MV-4-11 (cell line): ENCODE measurements around the gene TSNAX.
"Not testable (repeated sequence)": the region's sequence is repeated elsewhere in the genome, so short reads cannot be mapped to it uniquely, and the experiment has no call there.

Source experiments
- DNase-seq: peaks from one replicate; lab custom pipeline; 2025; lab: John Stamatoyannopoulos, UW

The TSNAX gene, protein sequence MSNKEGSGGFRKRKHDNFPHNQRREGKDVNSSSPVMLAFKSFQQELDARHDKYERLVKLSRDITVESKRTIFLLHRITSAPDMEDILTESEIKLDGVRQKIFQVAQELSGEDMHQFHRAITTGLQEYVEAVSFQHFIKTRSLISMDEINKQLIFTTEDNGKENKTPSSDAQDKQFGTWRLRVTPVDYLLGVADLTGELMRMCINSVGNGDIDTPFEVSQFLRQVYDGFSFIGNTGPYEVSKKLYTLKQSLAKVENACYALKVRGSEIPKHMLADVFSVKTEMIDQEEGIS

DNA sequence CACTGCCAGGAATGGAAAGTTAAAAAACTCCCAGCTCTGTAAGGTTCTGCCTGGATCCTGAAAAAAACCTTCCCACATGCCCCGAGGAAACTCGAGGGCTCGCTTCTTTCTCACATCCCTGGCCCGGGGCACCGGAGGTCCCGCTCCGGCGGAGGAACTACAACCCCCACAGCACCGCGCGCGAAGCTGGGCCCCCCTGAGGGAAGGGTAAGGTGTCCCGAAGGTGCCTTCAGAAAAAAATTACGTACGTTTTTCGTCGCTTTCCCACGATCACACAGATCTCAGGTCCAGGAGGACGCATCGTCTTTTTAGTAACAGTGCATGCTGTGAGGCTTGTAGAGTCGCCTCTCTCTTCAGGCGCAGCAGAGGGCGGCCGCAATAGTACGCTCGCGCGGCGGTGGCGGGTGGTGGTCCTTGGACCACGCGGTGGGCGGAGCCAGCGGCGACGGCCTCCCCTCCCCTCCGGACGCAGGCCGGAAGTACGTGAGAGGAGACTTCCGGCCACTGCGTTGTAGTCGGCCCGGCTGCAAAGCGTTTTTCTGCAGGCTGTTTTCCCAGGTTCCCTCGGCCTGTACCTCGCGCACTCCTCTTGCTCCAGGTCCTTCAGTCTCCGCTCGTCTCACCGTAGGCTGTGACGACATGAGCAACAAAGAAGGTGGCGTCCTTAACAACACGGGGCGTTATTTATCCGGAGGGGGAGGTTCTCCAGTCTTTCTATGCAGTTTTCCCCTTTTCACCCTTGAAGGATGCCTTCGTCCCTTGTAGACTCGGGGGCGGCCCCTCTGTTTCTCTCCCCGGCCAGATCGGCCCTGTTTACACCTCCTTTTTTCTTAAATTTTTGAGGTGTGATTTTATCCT lies at the start of gene TSNAX:
Gene TSNAX, plus strand, starts transcription at position 498 of the 858 bp plus-strand sequence. Its CDS starts 142 bp downstream, at position 640.
- DNase-seq: peak; percentile 91

DNA sequence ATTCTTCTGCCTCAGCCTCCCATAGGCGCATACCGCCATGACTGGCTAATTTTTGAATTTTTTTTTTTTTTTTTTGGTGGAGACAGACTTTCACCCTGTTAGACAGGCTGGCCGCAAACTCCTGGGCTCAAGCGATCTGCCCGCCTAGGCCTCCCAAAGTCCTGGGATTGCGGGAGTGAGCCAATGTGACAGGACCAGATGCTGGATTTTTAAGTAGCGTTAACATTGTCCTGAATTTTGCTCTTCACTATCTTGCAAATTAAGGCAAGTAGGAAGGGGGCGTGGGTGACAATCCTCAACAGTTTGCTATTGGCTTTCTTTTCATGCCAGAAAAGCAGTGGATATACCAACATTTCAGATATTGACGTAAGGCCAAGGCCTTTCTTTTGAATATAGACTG lies 49.7 kb upstream of the TSNAX start:
- no peak for DNase-seq

DNA sequence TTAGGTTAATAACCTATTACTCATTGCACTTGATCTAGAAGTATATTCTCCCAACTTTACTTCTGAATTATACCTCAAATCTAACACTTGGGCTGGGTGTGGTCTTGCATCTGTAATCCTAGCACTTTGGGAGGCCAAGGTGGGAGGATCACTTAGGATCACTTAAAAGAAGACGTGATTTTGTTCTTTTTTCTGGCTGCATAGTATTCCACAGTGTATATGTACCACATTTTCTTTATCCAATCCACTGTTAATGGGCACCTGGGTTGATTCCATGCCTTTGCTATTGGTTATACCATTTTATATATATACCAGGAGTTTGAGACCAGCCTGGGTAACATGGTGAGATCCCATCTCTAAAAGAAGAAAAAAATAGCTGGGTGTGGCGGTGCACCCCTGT lies 48.5 kb upstream of the TSNAX start:
- DNase-seq: no peak

DNA sequence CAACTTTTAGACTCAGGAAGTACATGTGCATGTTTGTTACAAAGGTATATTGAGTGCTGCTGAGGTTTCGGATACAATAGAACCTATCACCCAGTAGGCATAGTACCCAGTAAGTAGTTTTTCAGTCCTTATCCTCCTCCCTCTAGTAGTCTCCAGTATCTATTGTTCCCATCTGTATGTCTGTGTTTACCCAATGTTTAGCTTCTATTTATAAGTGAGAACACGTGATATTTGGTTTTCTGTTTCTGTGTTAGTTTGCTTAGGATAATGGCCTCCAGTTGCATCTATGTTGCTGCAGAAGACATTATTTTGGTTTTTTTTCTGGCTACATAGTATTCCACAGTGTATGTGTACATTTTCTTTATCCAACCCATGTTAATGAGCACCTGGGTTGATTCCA lies 47.2 kb upstream of the TSNAX start:
- DNase-seq: no peak

DNA sequence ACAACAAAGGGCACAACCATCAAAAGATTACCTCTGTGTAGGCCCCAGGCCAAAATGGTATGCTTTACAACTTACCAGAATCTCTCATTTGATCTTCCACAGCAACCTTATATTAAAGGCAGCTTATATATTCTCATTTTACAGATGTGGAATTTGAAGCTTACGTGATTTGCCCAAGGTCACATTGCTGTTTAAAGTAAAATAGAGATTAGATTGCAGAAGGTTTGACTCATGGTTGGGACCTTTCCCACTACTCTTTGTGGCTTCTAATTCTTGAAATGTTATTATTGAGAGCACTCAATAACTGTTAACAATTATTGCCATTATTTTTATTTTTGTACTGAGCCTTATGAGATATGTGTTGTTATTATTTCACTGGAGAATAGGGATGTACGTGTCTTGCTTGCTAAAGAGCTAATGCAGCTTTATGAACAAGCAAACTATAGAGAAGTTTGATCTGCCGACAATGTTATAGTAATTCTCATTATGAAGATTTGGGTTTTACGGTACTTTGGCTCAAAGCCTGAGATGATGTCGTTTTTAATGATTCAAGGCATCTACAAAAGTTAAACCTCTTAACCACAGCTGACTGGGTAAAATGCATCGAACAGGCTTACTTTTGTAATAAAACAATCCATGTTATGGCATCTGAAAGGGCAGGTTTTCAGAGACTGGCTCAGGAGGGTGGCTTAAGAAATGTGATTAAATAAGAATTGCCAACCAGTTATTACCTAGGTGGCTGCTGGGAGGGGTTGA lies 43.3 kb upstream of the TSNAX start:
- DNase-seq: no peak

DNA sequence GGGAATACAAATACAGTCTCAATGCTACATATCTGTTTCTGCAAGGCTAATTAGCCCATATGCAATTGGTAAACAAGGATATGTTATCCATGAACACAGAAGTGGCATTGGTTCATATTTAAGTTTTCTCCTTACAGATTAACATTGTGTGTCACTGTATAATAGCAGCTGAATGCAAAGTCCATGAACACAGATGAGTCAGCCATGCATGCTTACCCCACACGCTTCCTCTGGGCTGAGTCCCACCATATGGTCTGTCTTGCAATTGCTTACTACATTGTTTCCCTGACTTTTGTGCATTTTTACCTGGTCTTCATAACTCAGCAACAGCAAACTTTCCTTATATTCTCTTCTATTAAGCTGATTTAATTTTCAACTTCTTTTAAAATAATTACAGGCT lies 41.5 kb upstream of the TSNAX start:
- DNase-seq: peak; percentile 25

DNA sequence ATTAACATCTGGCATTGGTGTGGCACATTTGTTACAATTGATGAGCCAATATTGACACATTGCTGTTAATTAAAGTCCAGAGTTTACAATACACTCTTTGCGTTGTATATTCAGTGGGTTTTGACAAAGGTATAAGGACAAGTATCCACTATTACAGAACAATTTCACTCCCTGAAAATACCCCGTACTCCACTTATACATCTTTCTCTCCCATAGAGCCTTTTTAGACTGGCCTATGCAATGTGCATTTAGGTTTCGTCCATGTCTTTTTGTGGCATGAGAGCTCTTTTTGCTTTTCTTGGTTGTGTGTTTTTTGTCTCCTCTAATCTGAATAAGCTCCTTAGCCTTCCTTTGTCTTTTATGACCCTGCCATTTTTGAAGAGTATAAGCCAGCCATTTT lies 40.6 kb upstream of the TSNAX start:
- no peak for DNase-seq

DNA sequence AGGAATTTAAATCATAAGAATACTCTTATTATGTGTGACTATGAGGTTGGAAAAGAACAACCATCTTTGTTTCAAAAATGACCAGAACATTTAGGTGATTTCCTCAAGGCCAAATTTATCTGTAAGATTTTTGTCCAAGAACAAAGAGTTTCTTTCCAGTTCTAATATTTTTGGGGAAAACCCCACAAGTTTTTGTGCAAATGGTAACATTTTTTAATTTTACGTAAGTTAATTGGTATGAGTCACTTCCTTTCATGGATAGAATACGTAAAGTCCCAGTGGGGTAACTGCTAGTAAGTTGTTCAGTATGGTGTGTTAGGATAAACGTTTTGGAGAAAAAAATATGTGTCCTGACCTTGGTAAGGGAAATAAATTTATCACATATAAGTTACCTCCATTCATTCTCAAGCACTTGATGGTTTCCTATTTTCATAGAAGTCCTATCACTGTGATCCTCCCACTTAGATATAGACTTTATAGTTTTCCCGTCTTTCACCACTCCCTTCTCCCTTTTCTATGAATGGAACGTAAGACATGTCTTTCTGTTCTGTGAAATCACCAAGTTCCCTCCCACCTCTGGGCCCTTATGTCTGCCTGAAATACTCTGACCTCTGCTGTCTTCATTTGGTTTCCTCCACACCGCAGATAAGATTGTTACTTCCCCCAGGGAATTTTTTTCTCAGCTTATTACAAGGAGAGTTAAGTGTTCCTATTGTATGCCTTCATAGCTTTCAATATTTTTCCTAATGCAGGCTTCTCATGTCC lies 34.9 kb upstream of the TSNAX start:
- peak; percentile 44 for DNase-seq

DNA sequence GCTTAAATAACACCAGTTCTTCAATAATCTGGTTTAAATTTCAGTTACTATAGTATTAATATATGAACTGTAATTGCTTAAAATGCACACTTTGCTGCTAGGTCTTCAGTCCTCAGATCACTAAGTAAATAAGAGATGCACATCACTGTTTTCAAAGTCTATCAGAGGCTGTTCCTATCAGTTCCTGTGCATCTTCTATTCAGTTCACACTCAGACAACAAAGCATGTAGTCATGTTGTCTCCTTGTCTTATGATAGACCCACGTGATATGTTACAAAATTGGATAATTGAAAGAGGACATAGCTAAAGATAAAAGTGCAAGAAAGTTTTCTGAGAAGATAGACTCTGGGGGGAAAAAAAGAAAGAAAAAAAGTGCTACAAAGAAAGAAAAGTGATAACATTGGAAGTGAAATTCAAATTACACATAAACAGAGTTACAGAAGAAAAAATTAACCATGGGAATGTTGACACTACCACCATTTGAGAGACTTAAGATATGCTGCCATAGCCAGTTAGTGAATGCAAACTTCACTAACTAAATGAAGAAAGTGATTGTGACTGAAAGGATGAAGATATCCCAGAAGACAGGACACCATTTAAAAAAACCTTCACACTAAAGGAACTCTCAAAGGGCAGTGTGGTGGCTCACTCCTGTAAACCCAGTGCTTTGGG lies 33.9 kb upstream of the TSNAX start:
- DNase-seq: no peak

DNA sequence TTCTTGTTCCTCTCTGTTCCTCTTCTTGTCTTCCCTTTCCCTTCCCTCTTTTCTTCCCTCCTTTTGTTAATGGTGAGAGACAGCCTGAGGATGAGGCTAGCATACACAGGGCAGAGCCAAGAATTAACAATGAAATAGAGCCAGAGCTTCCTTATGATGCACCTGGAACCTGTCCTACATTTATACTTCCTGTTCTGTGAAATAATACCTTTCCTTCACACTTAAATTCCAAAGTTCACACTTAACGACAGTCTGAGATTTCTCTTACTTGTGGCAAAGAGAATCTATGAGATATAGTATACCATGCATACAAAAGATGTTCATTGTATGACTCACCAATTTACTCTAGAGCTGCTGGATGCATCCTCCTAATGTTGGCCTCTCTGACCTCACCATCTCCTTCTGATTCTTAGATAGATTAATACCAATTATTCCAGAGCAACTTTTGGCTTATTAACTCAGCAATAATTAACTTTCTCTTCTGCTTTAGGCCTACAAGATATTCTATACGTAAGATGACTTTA lies 30.8 kb upstream of the TSNAX start:
- no peak for DNase-seq

DNA sequence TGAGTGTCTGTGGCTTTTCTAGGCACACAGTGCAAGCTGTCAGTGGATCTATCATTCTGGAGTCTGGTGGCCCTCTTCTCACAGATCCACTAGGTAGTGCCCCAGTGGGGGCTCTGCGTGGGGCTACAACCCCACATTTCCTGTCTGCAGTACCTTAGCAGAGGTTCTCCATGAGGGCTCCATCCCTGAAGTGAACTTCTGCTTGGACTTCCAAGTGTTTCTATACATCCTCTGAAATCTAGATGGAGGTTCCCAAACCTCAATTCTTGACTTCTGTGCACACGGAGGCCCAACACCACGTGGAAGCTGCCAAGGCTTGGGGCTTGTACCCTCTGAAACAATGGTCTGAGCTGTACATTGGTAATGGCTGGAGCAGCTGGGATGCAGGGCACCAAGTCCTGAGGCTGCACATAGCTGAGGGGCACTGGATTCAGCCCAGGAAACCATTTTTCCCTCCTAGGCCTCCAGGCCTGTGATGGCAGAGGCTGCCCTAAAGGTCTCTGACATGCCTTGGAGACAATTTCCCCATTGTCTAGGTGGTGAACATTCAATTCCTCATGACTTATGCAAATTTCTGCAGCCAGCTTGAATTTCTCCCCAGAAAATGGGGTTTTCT lies 29.2 kb upstream of the TSNAX start:
- no peak for DNase-seq

DNA sequence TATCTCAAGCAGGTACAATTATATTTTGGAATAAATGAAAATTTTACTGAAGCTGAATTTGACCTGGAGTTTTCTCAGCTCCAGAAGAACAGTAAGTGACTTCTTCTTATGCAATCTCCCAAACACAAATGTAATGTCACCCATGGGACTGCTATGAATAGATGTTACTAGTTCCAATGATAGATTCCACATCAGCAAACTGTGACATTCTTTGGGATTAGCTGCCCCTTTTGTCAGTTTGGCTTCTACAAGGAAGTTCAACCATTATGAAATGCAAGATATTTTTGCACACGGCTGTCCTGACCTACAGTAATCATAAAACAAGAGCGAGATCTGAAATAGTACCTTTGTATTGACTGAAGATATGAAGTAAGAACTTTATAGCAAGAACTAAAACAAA lies 27.8 kb upstream of the TSNAX start:
- DNase-seq: no peak

DNA sequence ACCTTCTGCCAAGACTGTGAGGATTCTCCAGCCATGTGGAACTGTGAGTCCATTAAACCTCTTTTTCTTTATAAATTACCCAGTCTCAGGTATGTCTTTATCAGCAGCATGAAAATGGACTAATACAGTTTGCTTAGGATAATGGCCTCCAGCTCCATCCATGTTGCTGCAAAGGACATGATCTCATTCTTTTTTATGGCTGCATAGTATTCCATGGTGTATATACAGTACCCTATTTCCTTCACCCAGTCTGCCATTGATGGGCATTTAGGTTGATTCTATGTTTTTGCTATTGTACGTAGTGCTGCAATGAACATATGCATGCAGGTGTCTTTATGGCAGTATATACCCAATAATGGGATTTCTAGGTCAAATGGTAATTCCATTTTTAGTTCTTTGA lies 25.3 kb upstream of the TSNAX start:
- not testable (repeated sequence) for DNase-seq

DNA sequence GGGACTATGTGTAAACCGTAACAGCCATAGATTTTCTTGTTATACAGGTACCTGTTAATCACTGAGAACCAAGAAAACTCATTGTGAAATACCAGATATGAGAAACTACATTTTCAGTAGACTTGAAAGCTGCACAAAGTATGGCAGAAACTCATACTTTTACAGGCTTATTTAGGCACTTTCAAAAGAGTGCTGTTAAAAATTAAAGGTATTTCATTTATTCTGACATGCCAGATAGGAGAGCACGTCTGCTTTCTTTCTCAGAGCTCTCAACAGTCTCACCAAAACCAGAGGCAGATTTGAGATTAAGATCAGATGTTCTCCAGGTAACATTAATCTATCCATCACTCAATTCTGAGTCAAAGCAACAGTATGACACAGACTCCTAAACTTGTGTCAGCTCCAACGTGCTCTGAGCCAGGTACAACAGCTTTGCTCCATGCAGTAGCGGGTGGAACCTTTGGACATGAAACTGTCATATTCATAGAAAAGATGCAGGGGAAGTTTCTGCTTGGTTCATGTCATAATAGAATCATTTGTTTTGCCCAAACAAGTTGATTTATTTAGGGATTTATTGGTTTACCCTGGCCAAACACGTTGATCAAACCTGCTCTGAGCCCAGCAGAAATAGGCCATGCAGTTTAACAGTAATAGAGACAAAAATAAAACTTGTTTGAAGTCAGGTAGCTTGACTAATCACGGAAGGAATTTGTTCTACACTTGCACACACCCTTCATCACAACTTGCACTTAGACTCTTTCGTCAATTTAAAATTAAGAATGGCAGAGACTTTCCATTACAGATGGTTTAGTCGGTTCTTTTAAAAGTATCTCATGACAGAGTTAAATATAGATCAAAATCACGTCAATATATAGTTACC lies 20.8 kb upstream of the TSNAX start:
- DNase-seq: no peak

DNA sequence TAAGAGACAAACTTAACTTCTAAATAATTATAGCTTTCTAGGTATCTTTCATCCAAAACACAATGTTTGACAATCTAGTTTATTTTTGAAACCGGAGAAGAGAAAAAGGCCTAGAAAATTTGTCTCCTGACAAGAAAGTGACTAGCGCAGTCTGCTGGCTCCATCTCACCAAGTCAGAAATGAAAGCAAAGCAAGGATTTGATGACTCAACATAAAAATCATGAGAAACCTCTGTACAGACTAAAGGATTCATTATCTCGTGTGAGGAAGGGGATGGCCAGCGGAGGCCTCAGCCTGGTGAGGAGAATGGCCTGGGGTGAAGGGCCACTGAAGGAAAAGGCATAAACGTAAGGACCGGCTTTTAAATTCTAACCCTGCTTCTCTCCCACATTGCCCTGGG lies 20.0 kb upstream of the TSNAX start:
- DNase-seq: no peak

DNA sequence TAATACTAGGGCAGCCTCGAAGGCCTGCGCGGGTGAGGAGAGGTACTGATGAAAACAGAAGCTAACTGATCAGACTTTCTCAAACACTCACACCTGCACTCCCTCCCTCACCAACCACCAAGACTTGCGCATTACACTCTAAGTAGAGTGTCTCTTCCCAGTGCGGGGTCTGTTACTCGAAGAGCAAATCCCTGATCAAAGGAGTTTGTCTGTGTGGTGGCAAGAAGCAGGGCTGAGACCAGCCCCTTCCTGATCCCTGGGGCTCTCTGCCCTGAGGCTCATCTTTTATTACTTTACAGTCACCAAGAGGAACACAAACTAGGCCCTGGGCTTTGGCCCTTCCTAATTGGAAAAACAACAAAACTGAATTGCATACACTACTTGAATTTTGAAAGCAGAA lies 19.5 kb upstream of the TSNAX start:
- no peak for DNase-seq

DNA sequence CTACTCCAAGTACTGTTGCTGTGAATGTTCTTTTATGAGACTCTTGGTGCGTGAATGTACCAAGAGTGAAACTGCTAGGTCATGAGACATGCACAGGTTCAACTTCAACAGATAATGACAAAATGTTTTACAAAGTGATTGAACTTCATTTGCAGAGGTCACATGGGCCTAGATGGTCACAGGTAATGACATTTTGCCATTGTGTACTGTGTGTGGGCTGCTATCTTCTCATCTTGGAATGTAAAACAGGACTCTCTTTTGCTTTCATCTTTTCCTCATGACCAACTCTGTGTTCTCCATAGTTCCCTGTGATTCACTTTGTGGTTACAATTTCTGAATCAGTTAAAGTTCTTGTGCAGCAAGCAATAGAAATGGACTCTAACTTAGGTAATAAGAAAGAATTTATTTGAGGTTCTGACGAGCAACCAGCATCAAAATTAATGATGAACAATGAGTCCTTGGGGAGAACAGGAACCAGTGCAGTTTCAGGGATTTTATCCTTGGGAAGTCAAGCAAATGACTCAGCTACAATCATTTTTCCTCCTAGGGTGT lies 16.2 kb upstream of the TSNAX start:
- DNase-seq: no peak

DNA sequence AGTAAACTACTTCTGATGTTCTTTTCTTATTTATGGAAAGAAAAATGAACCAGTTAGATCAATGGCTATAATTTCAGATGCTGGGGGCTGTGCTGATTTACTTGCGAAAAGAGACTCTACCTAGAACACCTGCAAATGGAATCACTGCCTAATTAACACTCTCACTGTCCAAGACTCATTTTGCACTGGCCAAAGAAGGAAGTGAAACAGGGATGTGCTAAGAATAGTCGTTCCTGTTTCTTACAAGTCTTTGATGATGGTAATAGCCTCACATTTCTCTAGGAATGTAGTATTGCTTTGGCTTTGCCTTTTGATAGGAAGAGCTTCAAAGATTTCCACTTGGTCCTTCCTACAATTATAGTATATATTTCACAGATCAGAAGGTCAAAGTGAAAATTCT lies 12.7 kb upstream of the TSNAX start:
- DNase-seq: peak; percentile 85

DNA sequence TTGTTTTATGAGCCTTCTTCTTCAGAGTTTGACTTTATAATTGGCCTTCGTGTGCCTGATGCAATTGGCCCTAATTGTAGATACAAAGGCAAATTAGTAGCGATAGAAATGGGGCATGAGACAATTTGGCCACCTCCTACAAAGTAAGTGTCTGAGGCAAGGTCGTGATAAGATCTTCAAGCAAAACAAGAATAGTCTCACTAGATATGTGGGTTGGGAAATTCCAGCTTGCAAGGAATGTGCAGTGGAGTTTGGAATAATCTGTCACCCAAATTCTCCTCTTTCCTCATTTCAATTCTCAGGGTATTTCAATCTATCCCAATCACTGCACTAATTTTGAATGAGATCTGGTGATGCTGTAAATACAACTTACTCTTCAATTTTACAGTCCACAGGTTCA lies 11.4 kb upstream of the TSNAX start:
- no peak for DNase-seq
